C1 segment of cervical spinal cord (tissue), 14 donors: Measurements from ENCODE around the gene NOS1.
A peak's percentile ranks its signal among the peaks of the same experiment; 100 is the strongest.

Experiments
- DNase-seq, 14 donors: peaks; one replicate each; lab custom pipeline; 2025; lab: John Stamatoyannopoulos, UW

NOS1 gene

DNA sequence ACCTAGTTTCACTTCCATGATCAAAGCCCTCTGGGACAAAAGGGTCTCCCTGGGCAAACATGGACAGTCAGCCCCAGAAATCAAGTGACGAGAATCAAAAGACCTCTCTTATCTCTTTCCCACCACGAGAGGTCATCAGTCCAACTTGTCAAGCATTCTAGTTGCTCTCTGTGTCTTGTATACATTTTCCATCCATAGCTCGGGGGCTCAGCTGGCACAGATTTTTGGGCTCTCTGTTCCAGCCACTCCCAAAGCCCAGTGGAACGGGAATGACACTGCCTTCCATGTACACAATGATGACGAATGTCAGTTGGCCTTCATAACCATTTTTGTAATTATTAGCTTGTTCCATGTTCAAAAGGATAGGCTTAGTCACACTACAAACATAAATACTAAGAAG lies 29.7 kb downstream of the NOS1 start:
- DNase-seq, result no peak

DNA sequence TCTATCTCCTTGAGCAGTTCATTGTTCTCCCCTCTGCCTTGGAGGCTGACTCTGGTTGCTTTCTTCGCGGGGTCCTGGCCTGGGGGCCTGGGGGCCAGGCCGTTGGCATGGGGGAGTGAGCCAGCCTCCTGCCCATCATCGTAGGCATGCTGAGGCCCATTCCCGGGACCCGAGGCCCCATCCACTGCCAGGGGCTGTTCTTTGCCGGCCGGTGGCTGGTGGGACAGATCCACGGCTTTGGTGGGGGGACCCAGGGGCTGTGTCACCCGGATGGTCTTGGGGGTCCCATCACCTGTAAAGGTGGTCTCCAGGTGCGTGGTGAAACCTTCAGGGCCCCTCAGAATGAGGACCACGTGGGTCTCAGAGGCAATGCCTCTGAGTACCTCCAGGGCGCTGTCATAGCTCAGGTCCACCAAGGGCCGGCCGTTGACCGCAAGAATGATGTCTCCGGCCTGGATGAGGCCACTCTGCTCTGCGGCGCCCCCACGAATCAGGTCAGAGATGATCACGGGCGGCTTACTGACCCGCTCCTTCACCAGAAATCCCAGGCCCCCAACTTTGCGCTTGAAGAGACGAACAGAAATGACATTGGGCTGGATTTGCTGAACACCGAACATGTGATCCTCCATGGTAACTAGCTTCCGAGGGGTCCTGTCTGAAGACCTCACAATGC lies 30.8 kb downstream of the NOS1 start:
- DNase-seq, result no peak

DNA sequence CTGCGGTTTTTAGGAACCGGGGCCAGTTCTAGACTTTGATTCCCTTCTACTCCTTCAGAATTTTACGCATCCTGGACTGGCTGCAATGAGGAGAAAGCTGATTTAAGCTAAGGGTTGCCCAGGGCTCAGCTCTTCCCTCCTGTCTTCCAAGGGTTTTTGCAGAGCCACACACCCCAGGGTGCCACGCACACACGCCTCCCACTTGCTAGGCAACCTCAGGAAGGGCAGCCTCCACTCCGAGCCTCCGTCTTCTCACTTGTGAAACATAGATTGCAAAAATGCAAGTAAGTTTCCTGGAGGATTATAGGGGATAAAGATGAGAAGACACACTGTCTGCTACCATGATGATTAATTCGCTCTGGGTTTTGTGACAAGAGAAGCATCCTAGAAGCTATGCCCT lies 31.7 kb downstream of the NOS1 start:
- no peak for DNase-seq

DNA sequence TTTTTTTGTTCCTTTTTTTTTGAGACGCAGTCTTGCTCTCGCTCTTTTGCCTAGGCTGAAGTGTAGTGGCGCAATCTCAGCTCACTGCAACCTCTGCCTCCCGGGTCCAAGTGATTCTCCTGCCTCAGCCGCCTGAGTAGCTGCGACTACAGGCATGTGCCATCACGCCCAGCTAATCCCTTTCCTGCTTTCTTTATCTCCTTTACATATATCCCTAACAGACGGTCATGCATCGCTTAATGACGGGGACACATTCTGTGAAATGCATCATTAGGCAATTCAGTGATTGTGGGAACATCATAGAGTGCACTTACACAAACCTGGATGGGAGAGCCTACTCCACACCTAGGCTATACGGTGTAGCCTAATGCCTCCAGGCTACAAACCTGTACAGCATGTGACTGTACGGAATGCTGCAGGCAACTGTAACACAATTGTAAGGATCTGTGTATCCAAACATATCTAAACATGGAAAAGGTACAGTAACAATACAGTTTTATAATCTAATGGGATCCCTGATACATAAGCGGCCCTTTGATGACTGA lies 32.8 kb downstream of the NOS1 start:
- no peak for DNase-seq

DNA sequence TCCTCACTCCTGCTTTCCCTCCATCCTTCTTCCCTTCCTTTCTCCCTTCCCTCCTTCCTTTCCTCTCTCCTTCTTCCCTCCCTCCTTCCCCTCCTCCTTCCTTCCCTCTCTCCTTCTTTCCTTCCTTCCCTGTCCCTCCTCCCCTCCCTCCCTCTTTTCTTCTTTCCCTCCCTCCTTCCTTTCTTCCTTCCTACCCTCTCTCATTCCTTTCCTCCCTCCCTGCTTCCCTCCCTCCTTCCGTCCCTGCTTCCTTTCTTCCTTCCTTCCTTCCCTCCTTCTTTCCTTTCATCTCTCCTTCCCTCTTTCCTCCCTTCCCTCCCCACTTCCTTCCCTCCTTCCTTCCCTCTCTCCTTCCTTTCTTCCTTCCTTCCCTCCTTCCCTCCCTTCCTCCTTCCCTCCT lies 39.0 kb downstream of the NOS1 start:
- no peak for DNase-seq

DNA sequence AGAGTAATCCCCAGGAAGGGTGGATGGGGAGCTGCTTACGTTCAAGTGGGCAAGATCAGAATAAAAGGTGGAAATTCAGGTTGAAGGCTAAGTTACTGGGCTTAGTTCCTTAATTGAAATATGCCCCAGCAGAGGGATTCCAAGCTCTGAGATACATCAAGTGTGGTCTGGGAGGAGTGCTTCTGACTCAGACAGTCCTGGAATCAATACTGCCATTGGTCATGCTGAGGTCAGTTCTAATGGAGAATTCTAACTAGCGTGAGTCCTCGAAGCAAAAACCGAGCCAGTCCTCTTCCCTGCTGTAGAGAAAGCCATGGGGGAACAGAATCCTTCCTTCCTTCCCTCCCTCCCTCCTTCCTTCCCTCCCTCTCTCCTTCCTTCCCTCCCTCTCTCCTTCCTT lies 39.9 kb downstream of the NOS1 start:
- DNase-seq, result no peak

DNA sequence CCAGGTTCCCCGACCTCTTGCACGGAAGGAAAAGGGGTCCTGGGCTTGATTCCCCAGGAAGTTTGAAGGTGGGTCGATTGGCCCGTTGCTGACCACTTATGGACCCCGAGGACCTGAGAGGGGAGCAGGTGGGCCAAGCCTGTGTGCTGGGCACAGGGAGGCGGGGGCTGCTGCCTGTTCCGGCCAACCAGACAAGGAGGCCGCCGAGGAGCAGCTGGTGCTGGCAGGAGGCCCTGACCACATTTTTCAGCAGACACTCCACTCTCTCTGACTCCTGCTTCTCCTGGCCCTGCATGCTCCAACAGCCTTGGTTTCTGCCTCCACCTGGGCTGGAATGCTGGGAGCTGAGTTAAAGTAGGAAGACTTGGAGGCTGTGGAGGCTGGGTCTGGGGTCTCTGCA lies 42.8 kb downstream of the NOS1 start:
- DNase-seq, result peak in 6 of 14 donors; percentile 3 to 54 (median 8)

DNA sequence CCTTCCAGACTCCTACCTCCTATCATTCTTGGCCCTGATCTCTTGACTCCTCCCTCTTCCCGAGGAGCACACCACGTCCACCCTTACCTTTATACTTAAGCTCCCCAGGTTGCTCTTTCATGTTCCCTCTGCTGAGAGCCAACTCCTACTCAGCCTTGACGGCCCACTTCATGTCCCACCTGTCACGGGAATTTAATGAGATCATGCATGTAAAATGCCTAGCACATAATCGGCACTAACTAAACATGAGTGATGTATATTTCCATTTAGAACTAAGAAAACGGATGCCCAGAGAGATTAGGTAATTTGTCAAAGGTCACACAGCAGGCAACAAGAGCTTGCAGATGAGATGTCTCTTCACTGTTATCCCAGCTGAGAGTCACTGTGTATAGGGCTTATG lies 45.1 kb downstream of the NOS1 start:
- no peak for DNase-seq

DNA sequence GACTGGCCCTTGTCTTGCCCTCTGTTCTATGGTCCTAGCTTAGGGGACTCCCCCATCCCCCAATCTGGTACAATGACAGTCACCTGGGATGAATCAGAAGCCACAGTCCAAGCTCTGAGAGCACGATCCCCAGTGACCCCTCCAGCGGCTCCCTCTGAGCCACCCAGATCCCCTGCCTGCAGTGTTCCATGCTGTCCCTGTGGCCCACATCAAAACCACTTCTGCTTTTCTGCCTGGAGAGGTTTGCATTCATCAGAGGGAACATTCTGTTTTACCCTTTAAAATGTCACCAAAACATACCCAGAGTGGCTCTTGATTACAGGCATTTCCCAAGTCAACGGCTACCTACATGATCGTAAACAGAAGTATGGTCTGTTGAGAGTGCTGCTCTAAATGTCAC lies 47.5 kb downstream of the NOS1 start:
- no peak for DNase-seq

DNA sequence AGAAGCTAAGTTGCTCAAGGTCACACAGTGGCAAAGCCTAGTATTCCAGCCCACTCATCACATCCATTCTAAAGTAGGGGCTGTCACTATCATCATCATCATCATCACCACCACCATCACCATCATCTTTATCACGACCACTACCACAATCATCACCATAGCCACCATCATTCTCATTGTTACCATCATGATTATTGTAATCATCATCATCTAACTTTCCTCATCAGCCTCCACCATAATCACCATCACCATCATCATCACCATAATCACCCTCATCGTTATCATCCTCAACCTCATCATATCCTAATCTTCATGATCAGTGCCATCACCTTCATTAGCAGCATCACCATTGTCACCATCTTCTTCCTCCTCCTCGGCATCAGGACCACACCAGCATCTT lies 48.7 kb downstream of the NOS1 start:
- no peak for DNase-seq

DNA sequence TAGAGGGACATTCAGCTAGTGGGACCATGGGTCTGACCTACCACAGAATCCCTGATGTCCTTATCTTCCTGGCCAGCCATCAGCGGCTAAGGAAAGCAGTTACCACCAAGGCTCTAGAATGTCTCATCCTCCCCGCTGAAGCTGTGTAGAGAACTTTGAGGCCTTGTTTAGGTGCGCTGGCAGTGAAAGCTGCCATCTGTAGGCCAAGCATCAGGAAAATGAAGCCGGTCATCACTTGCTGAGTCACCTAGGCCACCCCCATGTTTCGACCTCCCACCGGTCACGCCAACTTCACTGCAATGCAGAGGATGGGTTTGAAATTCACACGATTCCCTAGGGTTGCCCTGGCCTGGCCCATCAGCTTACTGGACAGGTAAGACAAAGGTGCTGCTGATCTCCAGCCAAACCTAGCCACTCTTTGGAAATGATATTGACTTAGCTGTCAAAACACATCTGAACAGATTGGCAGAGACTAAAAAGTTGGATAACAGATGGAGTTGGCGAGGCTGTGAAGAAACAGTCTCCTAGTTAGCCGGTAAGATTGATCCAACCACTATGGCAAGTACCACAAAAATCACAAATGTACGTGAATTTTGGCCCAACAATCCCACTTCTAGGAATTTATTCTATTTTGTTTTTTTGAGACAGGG lies 52.0 kb downstream of the NOS1 start:
- DNase-seq, result no peak

DNA sequence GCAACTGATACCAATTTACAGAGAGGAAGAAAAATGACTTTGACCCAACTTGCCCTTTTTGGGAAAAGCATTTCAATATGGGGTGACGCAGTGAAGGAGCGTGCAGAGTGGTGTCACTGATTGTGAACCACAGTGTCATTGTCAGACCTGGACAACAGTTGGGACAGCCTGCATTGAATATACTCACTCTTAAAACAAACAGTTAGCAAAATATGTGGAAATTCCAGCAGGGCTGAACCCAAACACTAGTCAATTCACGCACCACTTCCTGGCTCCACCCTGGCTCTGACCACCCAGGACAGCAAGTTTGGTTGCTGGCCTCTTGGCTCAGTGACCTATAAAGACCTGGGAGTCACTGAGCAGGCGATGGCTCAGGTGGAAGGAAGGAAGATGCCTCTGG lies 61.3 kb downstream of the NOS1 start:
- DNase-seq, result no peak

DNA sequence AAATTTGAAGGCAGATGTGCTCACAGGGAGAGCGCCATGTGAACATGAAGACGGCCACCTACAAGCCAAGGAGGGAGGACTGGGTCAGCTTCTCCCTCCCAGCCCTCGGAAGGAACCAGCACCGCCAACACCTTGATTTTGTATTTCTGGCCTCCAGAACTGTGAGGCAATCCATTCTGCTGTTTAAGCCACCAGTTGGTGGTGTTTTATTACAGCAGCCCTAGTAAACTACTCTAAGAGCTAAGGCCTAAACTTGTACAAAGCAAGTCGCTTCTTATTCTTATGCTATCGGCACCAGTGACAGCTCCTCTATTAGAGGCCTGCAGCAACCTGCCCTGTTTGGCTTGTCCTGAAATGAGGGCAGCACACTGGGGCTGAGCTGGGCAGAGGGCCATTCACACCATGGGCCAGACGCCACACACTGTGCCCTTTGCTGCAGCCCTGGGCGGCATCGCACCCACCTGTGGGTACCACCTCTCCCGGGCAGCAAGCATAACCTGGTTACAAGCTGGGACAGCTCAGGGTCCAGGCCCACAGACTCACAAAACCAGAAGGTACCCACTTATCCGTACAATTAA lies 62.7 kb downstream of the NOS1 start:
- peak in 1 of 14 donors; percentile 5 for DNase-seq

DNA sequence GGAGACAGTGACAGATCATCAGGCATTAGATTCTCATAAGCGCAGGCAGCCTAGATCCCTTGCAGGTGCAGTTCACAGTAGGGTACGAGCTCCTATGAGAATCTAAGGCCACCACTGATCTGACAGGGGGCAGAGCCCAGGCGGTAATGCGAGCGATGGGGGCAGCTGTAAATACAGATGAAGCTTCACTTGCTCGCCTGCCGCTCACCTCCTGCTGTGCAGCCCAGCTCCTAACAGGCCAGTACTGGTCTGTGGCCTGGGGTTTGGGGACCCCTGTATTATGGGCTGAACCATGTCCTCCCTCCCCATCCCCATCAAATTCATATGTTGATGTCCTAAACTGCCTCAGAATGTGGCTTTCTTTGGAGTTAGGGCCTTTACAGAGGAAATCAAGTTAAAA lies 63.2 kb downstream of the NOS1 start:
- DNase-seq, result no peak

DNA sequence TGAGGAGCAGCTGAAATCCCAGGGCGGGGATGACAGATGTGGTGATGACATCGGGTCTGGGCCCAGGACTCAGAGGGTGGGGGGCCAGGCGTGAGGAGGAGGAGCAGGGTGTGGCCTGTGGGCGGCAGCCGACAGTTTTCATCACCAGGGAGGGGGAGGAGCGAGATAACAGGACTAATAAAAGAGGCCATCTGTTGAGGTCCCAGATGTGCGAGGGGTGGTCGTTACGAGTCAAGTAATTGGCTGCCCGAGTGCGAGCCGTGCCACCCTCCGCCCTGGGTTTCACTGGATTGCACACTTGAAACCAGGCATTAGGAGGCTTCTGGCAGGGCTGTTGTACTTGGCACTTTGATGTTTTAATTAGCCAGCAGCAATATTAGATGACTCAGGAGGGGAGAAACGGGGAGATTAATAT lies 67.2 kb downstream of the NOS1 start:
- no peak for DNase-seq

DNA sequence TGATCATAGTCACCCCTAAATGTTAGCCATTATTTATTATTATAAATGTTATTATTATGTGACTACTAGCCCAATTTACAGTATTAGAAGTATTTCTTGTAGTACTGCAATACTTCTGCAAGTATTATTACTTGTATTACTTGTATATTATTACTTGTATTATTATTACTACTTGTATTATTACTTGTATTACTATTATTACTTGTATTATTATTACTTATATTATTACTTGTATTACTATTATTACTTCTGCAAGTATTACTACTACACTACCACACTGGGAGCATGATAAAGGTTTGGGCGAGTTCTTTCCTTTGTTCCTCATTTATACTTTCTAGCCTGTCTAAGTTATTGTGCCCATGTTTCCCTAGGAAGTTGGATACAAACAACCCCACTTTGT lies 67.9 kb downstream of the NOS1 start:
- DNase-seq, result no peak

DNA sequence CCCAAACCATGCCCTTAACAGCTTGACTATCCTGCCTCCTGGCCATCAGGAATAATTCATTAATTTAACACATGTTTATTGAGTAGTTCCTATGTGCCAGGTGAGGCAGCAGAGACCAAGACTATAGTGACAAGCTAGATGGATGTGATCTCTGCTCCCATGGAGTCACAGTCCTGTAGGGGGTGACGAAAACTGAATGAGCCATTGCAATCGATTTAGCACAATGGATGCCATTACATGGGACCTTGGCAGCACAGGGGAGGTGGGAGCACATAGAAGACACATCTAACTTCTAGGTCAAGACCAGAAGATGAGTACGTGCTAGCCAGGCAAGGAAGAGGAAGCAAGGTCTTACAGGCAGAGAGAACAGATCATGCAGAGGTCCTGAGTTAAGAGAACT lies 68.7 kb downstream of the NOS1 start:
- DNase-seq, result no peak

DNA sequence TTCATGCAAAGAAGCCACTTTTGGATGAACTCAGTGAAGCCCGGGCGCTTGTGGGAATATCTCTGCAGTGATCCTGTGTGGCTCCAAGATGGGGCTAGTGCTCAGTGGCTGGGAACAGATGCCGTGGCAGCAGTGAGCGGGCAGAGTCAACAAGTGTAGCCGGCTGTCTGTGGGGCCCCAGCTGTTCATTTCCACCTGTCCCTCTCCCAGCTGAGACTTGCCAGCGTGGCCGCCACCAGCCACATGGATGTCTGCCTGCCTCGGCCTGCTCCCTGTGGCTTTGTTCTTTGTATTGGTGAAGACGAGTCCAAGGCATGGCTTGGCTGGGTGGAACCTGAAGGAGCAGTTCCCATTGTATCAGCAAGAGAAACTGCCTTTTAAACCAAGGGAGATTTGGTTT lies 77.3 kb downstream of the NOS1 start:
- no peak for DNase-seq

DNA sequence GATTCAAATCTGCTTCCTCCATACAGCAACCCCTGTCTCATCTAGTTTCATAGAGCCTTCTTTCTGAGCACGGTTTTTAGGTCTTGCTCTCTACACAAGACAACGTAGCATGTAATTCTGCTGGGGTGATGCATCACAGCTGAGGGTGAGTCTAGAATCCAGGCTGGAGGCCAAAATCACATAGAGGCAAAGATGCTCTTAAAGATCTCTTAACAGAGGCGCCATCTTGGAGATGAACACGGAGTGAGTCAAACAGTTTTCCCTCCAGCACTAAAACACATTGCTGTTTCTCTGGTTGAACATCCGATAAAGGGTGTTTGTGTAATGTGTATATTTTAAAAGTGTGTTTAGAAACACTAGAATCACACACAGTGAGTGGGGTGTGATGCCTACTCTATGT lies 78.9 kb downstream of the NOS1 start:
- no peak for DNase-seq

DNA sequence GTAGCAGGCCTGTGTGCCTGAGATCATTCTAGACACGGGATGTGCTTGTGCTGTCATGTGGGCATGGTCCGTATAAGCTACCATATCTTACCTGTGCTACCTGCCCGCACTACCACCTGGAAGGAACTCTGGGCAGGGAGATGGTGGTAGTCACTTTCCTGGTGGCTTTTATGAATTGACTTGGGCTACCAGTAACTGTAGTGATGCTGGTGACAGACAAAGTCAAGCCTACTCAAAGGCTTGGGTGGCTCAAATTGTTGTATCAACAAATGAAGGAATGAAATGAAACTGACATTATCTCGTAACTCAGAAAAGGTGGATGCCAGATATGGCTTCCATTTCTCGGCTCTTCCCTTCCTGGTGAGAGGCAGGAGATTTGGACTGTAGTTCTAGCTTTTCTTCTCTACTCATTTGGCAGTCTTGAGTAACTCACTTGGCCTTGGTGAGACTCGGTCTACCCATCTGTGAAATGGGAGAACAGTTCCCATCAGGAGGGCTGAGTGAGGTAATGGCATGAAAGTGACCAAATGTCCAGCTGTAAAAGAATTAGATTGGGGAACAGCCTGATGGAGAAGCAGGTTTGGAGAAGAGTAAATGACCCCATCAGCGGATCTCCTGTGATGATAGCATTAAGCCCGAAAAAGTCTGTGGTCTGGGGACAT lies 81.3 kb downstream of the NOS1 start:
- DNase-seq, result no peak

DNA sequence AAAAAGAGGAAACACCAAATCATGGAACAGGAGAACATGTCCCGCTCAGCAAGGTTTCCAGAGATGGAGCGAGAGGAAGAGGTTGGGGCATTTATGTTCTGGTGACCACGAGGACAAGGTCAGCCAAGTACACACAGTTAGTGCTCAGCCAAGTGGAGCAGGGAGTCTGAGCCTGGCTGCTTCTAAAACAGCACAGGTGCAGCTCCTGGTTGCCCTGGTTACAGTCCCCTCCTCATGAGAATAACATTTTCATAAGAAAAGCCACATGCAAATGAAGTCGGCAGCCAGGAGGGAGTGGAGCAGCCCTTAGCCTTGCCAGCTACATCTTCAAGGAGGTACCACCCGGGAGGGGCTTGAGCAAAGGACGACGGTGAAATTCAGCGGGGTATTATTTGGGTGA lies 81.8 kb downstream of the NOS1 start:
- DNase-seq, result no peak

DNA sequence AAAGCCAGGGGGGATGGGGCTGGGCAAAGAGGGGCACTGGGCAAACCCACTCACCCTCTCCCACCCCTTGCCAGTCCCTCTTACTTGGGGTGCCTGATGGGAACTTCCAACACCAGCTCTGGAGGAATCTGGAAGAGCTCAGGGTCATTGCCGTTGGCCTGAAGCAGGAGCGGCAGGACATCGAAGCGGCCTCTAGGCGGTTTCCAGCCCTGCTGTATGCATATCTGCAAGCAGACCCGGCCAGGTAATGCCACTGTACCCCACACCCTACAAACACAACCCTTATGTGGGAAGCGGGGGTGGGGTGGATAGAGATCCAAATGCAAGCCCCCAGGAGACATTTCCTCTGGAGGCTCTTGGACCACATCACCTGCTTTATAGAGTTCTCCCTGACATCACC lies 83.6 kb downstream of the NOS1 start:
- no peak for DNase-seq

DNA sequence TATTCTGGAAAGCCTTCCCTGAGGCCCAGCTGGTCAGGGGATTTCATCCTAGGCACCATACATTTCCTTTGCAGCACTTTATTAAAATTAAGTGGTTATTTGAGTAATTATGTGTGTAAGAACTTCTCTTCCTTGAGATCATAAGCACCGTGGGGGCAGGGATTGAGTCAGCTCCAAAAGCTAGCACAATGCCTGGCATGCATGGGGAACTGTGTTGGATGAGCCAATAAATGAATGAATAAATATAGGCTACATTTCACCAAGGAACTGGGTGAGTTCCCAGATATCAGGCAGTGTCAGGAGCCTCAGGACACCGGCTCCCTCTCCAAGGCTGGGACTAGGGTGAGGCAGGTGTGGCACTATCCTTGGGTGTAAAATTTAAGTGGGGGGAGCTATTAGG lies 88.3 kb downstream of the NOS1 start:
- DNase-seq, result no peak
